Measurements from ENCODE around the gene MNX1. TPM values are rescaled to one million over a fixed set of nuclear protein-coding genes. Genes with fewer than 3 reads are reported as not detected.
A peak's percentile ranks its signal among the peaks of the same experiment; 100 is the strongest.

MNX1 gene
- total RNA-seq, 5 donors from 2014 or later (not counting 1 experiment from before 2014, with no cell fraction given): 0.10 to 0.30 TPM; not detected in 3

GRCh38 chr7:156985101-156985992 lies 25.1 kb downstream of the MNX1 start:
- Histone ChIP-seq H3K4me1 (ENCODE audit: control insufficient read depth in 1 of 2, extremely low read depth in 1 of 2, insufficient read depth in 2 of 2, low read length in 2 of 2) (no peaks in the 10 kb centered on the region), H3K4me3 (ENCODE audit: control insufficient read depth in 1 of 2, extremely low read depth in 1 of 2, low read length in 1 of 2) (no peak overlapping the region), H3K27me3 (replicated peaks in 1 of 2; ENCODE audit: control insufficient read depth in 2 of 2, extremely low read depth in 1 of 2, insufficient read depth in 2 of 2, low read length in 1 of 2) (peaks cover 0 to 16% of the 10 kb centered on the region in 2 experiments), H3K36me3 (ENCODE audit: control insufficient read depth in 2 of 2, extremely low read depth in 1 of 2, insufficient read depth in 1 of 2, low read length in 1 of 2) (no peaks in the 10 kb centered on the region), H3K27ac (ENCODE audit: low read length) (no peak overlapping the region), H3K9me3 (no peaks in the 10 kb centered on the region)
- ChIA-PET POLR2A (no interaction called here), CTCF (no interaction called here)
- peaks cover 4 to 10% of the 10 kb centered on the region in 2 donors for H3K27me3 Mint-ChIP-seq
- H3K27ac Mint-ChIP-seq: no peak overlapping the region
- no peak overlapping the region for H3K4me3 Mint-ChIP-seq
- no peaks in the 10 kb centered on the region for H3K4me1 Mint-ChIP-seq
- H3K9me3 Mint-ChIP-seq: no peaks in the 10 kb centered on the region
- 90% methylated on average over 28 of the region's 29 CpGs for WGBS (ENCODE audit: insufficient coverage)
- H3K36me3 Mint-ChIP-seq: no peaks in the 10 kb centered on the region
- DNase-seq (no peak), ATAC-seq (replicated peaks in 1 of 4) (no peak)

GRCh38 chr7:156984174-156984891 lies 26.1 kb downstream of the MNX1 start:
- peaks cover 5% of the 10 kb centered on the region for H3K36me3 Mint-ChIP-seq
- peaks cover 6% of the 10 kb centered on the region in 3 donors for H3K9me3 Mint-ChIP-seq
- no peak overlapping the region for H3K4me3 Mint-ChIP-seq
- 100% methylated on average over 1 of the region's 14 CpGs for WGBS (ENCODE audit: insufficient coverage)
- no peaks in the 10 kb centered on the region for H3K36me3 ChIP-seq (ENCODE audit: control insufficient read depth in 2 of 2, extremely low read depth in 1 of 2, insufficient read depth in 1 of 2, low read length in 1 of 2)
- no peaks in the 10 kb centered on the region for H3K4me1 Mint-ChIP-seq
- H3K27me3 ChIP-seq (replicated peaks in 1 of 2; ENCODE audit: control insufficient read depth in 2 of 2, extremely low read depth in 1 of 2, insufficient read depth in 2 of 2, low read length in 1 of 2): peaks cover 0 to 8% of the 10 kb centered on the region in 2 experiments
- ChIA-PET POLR2A (no interaction called here), CTCF (no interaction called here)
- no peaks in the 10 kb centered on the region for H3K9me3 ChIP-seq
- H3K27ac ChIP-seq (ENCODE audit: low read length): no peak overlapping the region
- H3K4me3 ChIP-seq (ENCODE audit: control insufficient read depth in 1 of 2, extremely low read depth in 1 of 2, low read length in 1 of 2): no peak overlapping the region
- H3K27ac Mint-ChIP-seq: no peak overlapping the region
- peaks cover 3 to 5% of the 10 kb centered on the region in 2 donors for H3K27me3 Mint-ChIP-seq
- H3K4me1 ChIP-seq (ENCODE audit: control insufficient read depth in 1 of 2, extremely low read depth in 1 of 2, insufficient read depth in 2 of 2, low read length in 2 of 2): no peaks in the 10 kb centered on the region
- DNase-seq (no peak), ATAC-seq (replicated peaks in 1 of 4) (no peak)

- H3K4me1 ChIP-seq (ENCODE audit: control insufficient read depth in 1 of 2, extremely low read depth in 1 of 2, insufficient read depth in 2 of 2, low read length in 2 of 2): no peaks in the 10 kb centered on the region
- no peaks in the 10 kb centered on the region for H3K36me3 ChIP-seq (ENCODE audit: control insufficient read depth in 2 of 2, extremely low read depth in 1 of 2, insufficient read depth in 1 of 2, low read length in 1 of 2)
- ATAC-seq (replicated peaks in 1 of 4): no peak
- no peaks in the 10 kb centered on the region for H3K4me1 Mint-ChIP-seq
- H3K4me3 Mint-ChIP-seq: no peak overlapping the region
- no peak overlapping the region for H3K27ac ChIP-seq (ENCODE audit: low read length)
- peaks cover 10% of the 10 kb centered on the region for H3K36me3 Mint-ChIP-seq
- ChIA-PET CTCF (interaction anchor here in 1 of 2 donors (0.8 kb wide), 1 partner anchor 9 kb away, joined by 4 read pairs; no protein-coding TSS in a partner anchor), POLR2A (no interaction called here)
- H3K27ac Mint-ChIP-seq: no peak overlapping the region
- no peaks in the 10 kb centered on the region for H3K9me3 ChIP-seq
- H3K9me3 Mint-ChIP-seq: peaks cover 7 to 12% (median 11%) of the 10 kb centered on the region in 3 donors
- WGBS (ENCODE audit: insufficient coverage): 89% methylated on average over 3 of the region's 4 CpGs
- H3K27me3 Mint-ChIP-seq: no peaks in the 10 kb centered on the region
- no peak overlapping the region for H3K4me3 ChIP-seq (ENCODE audit: control insufficient read depth in 1 of 2, extremely low read depth in 1 of 2, low read length in 1 of 2)
- DNase-seq: no peak
- no peaks in the 10 kb centered on the region for H3K27me3 ChIP-seq (replicated peaks in 1 of 2; ENCODE audit: control insufficient read depth in 2 of 2, extremely low read depth in 1 of 2, insufficient read depth in 2 of 2, low read length in 1 of 2)
Observed at GRCh38 chr7:156979711-156980110, 30.8 kb downstream of the MNX1 start.

- Mint-ChIP-seq H3K9me3 (peaks cover 7 to 12% (median 11%) of the 10 kb centered on the region in 3 donors), H3K27me3 (no peaks in the 10 kb centered on the region), H3K36me3 (peaks cover 10% of the 10 kb centered on the region), H3K4me1 (no peaks in the 10 kb centered on the region), H3K27ac (no peak overlapping the region), H3K4me3 (no peak overlapping the region)
- DNase-seq: no peak
- no peaks in the 10 kb centered on the region for H3K27me3 ChIP-seq (replicated peaks in 1 of 2; ENCODE audit: control insufficient read depth in 2 of 2, extremely low read depth in 1 of 2, insufficient read depth in 2 of 2, low read length in 1 of 2)
- H3K9me3 ChIP-seq: no peaks in the 10 kb centered on the region
- H3K4me1 ChIP-seq (ENCODE audit: control insufficient read depth in 1 of 2, extremely low read depth in 1 of 2, insufficient read depth in 2 of 2, low read length in 2 of 2): no peaks in the 10 kb centered on the region
- H3K27ac ChIP-seq (ENCODE audit: low read length): no peak overlapping the region
- ATAC-seq (replicated peaks in 1 of 4): no peak
- H3K36me3 ChIP-seq (ENCODE audit: control insufficient read depth in 2 of 2, extremely low read depth in 1 of 2, insufficient read depth in 1 of 2, low read length in 1 of 2): no peaks in the 10 kb centered on the region
- ChIA-PET POLR2A (no interaction called here), CTCF (interaction anchor here in 1 of 2 donors (0.8 kb wide), 1 partner anchor 9 kb away, joined by 4 read pairs; no protein-coding TSS in a partner anchor)
- 100% methylated on average over 1 of the region's 1 CpG for WGBS (ENCODE audit: insufficient coverage)
- no peak overlapping the region for H3K4me3 ChIP-seq (ENCODE audit: control insufficient read depth in 1 of 2, extremely low read depth in 1 of 2, low read length in 1 of 2)
Observed at GRCh38 chr7:156979007-156979606, 31.4 kb downstream of the MNX1 start.

- no peak for DNase-seq
- ATAC-seq (replicated peaks in 1 of 4): no peak
- Histone ChIP-seq H3K36me3 (ENCODE audit: control insufficient read depth in 2 of 2, extremely low read depth in 1 of 2, insufficient read depth in 1 of 2, low read length in 1 of 2) (peaks cover 0 to 5% of the 10 kb centered on the region in 2 donors), H3K4me3 (ENCODE audit: control insufficient read depth in 1 of 2, extremely low read depth in 1 of 2, low read length in 1 of 2) (no peak overlapping the region), H3K9me3 (no peaks in the 10 kb centered on the region), H3K27ac (ENCODE audit: low read length) (no peak overlapping the region), H3K4me1 (ENCODE audit: control insufficient read depth in 1 of 2, extremely low read depth in 1 of 2, insufficient read depth in 2 of 2, low read length in 2 of 2) (no peaks in the 10 kb centered on the region), H3K27me3 (replicated peaks in 1 of 2; ENCODE audit: control insufficient read depth in 2 of 2, extremely low read depth in 1 of 2, insufficient read depth in 2 of 2, low read length in 1 of 2) (no peaks in the 10 kb centered on the region)
- ChIA-PET CTCF (no interaction called here), POLR2A (no interaction called here)
- WGBS (ENCODE audit: insufficient coverage): no CpG with 5 or more reads among the region's 5 CpGs
- Mint-ChIP-seq H3K4me3 (no peak overlapping the region), H3K27ac (no peak overlapping the region), H3K27me3 (no peaks in the 10 kb centered on the region), H3K36me3 (peaks cover 14% of the 10 kb centered on the region), H3K4me1 (no peaks in the 10 kb centered on the region), H3K9me3 (peaks cover 7 to 12% (median 11%) of the 10 kb centered on the region in 3 donors)
Observed at GRCh38 chr7:156975620-156976019, 34.8 kb downstream of the MNX1 start.

GRCh38 chr7:156969972-156970420 lies 40.5 kb downstream of the MNX1 start:
- H3K4me1 Mint-ChIP-seq: no peaks in the 10 kb centered on the region
- no peak overlapping the region for H3K27ac Mint-ChIP-seq
- Histone ChIP-seq H3K4me1 (ENCODE audit: control insufficient read depth in 1 of 2, extremely low read depth in 1 of 2, insufficient read depth in 2 of 2, low read length in 2 of 2) (no peaks in the 10 kb centered on the region), H3K36me3 (ENCODE audit: control insufficient read depth in 2 of 2, extremely low read depth in 1 of 2, insufficient read depth in 1 of 2, low read length in 1 of 2) (peaks cover 8 to 35% of the 10 kb centered on the region in 2 donors), H3K27ac (ENCODE audit: low read length) (no peak overlapping the region), H3K4me3 (ENCODE audit: control insufficient read depth in 1 of 2, extremely low read depth in 1 of 2, low read length in 1 of 2) (no peak overlapping the region), H3K27me3 (replicated peaks in 1 of 2; ENCODE audit: control insufficient read depth in 2 of 2, extremely low read depth in 1 of 2, insufficient read depth in 2 of 2, low read length in 1 of 2) (no peaks in the 10 kb centered on the region), H3K9me3 (no peaks in the 10 kb centered on the region)
- WGBS (ENCODE audit: insufficient coverage): no CpG with 5 or more reads among the region's 3 CpGs
- DNase-seq: peak in 1 of 35 experiments; percentile 22
- peaks cover 32% of the 10 kb centered on the region for H3K36me3 Mint-ChIP-seq
- H3K4me3 Mint-ChIP-seq: no peak overlapping the region
- ChIA-PET CTCF (interaction anchor here (0.7 to 0.9 kb wide), 2 partner anchors 10 to 66 kb away, joined by 3 to 4 read pairs; no protein-coding TSS in a partner anchor), POLR2A (no interaction called here)
- no peaks in the 10 kb centered on the region for H3K9me3 Mint-ChIP-seq
- no peaks in the 10 kb centered on the region for H3K27me3 Mint-ChIP-seq
- ATAC-seq (replicated peaks in 1 of 4): no peak
